H1 (cell line): ENCODE data around the gene FA2H. TPM values are rescaled to one million over a fixed set of nuclear protein-coding genes. Genes with fewer than 3 reads are reported as not detected.

Experiments
- CTCF ChIA-PET: fragments of 300-600 bp; sonication (Branson Sonifier 250); formaldehyde crosslinking; loops from one replicate; lab custom pipeline; 2021; ENCODE audit not compliant: partially characterized antibody; lab: Charles Lee
- POLR2A ChIA-PET: fragments of 300-600 bp; sonication (Branson Sonifier 250); formaldehyde crosslinking; loops from one replicate; lab custom pipeline; 2021; ENCODE audit warnings: inconsistent platforms; ENCODE audit not compliant: partially characterized antibody; lab: Charles Lee
- DNase-seq, 2 experiments: peaks; one replicate each; pipeline versions ENCODE4 v3.0.0 to v3.0.0-alpha.2; 2010 to 2022; ENCODE audit warnings: low spot score in 2 of 2, low read depth in 1 of 2, mixed read lengths in 1 of 2
- FAIRE-seq: peaks from 2 replicates; lab custom pipeline; 2011; peaks lifted over from hg19 to GRCh38; lab: Jason Lieb, UNC
- H2AFZ ChIP-seq: 2 replicates; pipeline ENCODE4 v1.8.1; 2012; ENCODE audit warnings: low read length, inconsistent platforms
- H2AK5ac ChIP-seq: 2 replicates; pipeline ENCODE4 v1.6.1; 2013; ENCODE audit warnings: low read depth, low read length
- H2BK120ac ChIP-seq: replicated peaks from 2 replicates; pipeline ENCODE3; 2013; ENCODE audit warnings: low read depth, low read length, inconsistent platforms
- H2BK12ac ChIP-seq: 2 replicates; pipeline ENCODE4 v1.6.1; 2013; ENCODE audit warnings: low read depth, low read length
- H2BK15ac ChIP-seq: 2 replicates; pipeline ENCODE4 v1.6.1; 2013; ENCODE audit warnings: low read length
- H2BK20ac ChIP-seq: 2 replicates; pipeline ENCODE4 v1.6.1; 2013; ENCODE audit warnings: low read length
- H2BK5ac ChIP-seq: 2 replicates; pipeline ENCODE4 v1.6.1; 2013; ENCODE audit warnings: low read depth, low read length
- H3K14ac ChIP-seq: 2 replicates; pipeline ENCODE4 v1.6.1; 2013; ENCODE audit warnings: inconsistent platforms; ENCODE audit not compliant: insufficient read length
- H3K18ac ChIP-seq: 2 replicates; pipeline ENCODE4 v1.6.1; 2013; ENCODE audit warnings: low read length; ENCODE audit errors: extremely low read depth
- H3K23ac ChIP-seq: 2 replicates; pipeline ENCODE4 v1.6.1; 2013; ENCODE audit warnings: inconsistent platforms; ENCODE audit not compliant: insufficient read length
- H3K23me2 ChIP-seq: 2 replicates; pipeline ENCODE4 v1.6.1; 2013; ENCODE audit warnings: low read depth, low read length
- H3K27ac ChIP-seq: 2 replicates; pipeline ENCODE4 v1.6.1; 2011; ENCODE audit warnings: low read depth, low read length, inconsistent platforms
- H3K27me3 ChIP-seq, 4 experiments: replicated peaks in 1 of 4; 1 replicate in 1 of 4; 2 replicates in 3 of 4; pipeline versions ENCODE4 v1.6.1 to v1.8.1; 2011 to 2013; ENCODE audit warnings: low read length in 3 of 4, mild to moderate bottlenecking in 3 of 4, inconsistent platforms in 2 of 4, mixed read lengths in 2 of 4, moderate library complexity in 1 of 4; ENCODE audit not compliant: control insufficient read depth in 3 of 4, insufficient read depth in 3 of 4; ENCODE audit errors: extremely low read depth in 1 of 4
- H3K36me3 ChIP-seq, 4 experiments: 2 replicates each; pipeline versions ENCODE4 v1.6.1 to v1.8.1; 2011 to 2013; ENCODE audit warnings: mild to moderate bottlenecking in 4 of 4, low read length in 3 of 4, moderate library complexity in 2 of 4, control low read depth in 1 of 4, inconsistent platforms in 1 of 4; ENCODE audit not compliant: insufficient read depth in 4 of 4, control insufficient read depth in 2 of 4
- H3K4ac ChIP-seq: replicated peaks from 2 replicates; pipeline ENCODE3; 2013; ENCODE audit warnings: low read length, low read depth, mixed read lengths, inconsistent platforms; ENCODE audit not compliant: insufficient read length
- H3K4me1 ChIP-seq, 4 experiments: replicated peaks in 1 of 4; 1 replicate in 1 of 4; 2 replicates in 3 of 4; pipeline versions ENCODE4 v1.6.1 to v1.8.1; 2011 to 2013; ENCODE audit warnings: low read length in 3 of 4, inconsistent platforms in 2 of 4, mixed read lengths in 1 of 4; ENCODE audit not compliant: insufficient read depth in 4 of 4, control insufficient read depth in 3 of 4
- H3K4me2 ChIP-seq, 2 experiments: 2 replicates each; pipeline versions ENCODE4 v1.6.1 to v1.8.1; 2011 to 2013; ENCODE audit warnings: low read depth in 2 of 2, low read length in 2 of 2, control low read depth in 1 of 2, inconsistent platforms in 1 of 2, mild to moderate bottlenecking in 1 of 2; ENCODE audit not compliant: insufficient read depth in 1 of 2
- H3K4me3 ChIP-seq, 4 experiments: fragments of 200-600, 300-600 bp in 1 of 4; sonication (generic), shearing (Covaris generic), sonication (Bioruptor Twin) in 1 of 4; 2 replicates each; pipeline versions ENCODE4 v1.5.1 to v1.8.1; 2011 to 2016; ENCODE audit warnings: low read length in 4 of 4, low read depth in 3 of 4, control low read depth in 2 of 4, inconsistent platforms in 2 of 4, mild to moderate bottlenecking in 2 of 4, mixed read lengths in 1 of 4, moderate library complexity in 1 of 4; ENCODE audit not compliant: insufficient read depth in 2 of 4; ENCODE audit errors: extremely low read depth in 1 of 4
- H3K56ac ChIP-seq: replicated peaks from 2 replicates; pipeline ENCODE3; 2013; ENCODE audit warnings: low read depth, mild to moderate bottlenecking, mixed read lengths, low read length, inconsistent platforms; ENCODE audit not compliant: insufficient read length
- H3K79me1 ChIP-seq: 2 replicates; pipeline ENCODE4 v1.6.1; 2013; ENCODE audit warnings: low read depth, low read length, control low read depth
- H3K79me2 ChIP-seq, 2 experiments: 2 replicates each; pipeline versions ENCODE4 v1.6.1 to v1.8.1; 2012 to 2013; ENCODE audit warnings: low read length in 2 of 2, mild to moderate bottlenecking in 2 of 2, inconsistent platforms in 1 of 2; ENCODE audit not compliant: insufficient read depth in 2 of 2, control insufficient read depth in 1 of 2
- H3K9ac ChIP-seq, 4 experiments: replicated peaks in 1 of 4; 1 replicate in 1 of 4; 2 replicates in 3 of 4; pipeline versions ENCODE4 v1.6.1 to v1.8.1; 2011 to 2013; ENCODE audit warnings: low read depth in 3 of 4, low read length in 3 of 4, control low read depth in 2 of 4, mild to moderate bottlenecking in 2 of 4, moderate library complexity in 2 of 4, inconsistent platforms in 1 of 4; ENCODE audit errors: extremely low read depth in 1 of 4
- H3K9me3 ChIP-seq, 2 experiments: 2 replicates each; pipeline versions ENCODE4 v1.6.1 to v1.8.1; 2012 to 2013; ENCODE audit warnings: mild to moderate bottlenecking in 2 of 2, moderate library complexity in 2 of 2, control low read depth in 1 of 2, inconsistent platforms in 1 of 2, low read depth in 1 of 2, low read length in 1 of 2, mixed read lengths in 1 of 2; ENCODE audit not compliant: insufficient read depth in 2 of 2
- H4K20me1 ChIP-seq, 2 experiments: replicated peaks in 1 of 2; 2 replicates each; pipeline versions ENCODE3 to v1.8.1; 2011 to 2013; ENCODE audit warnings: inconsistent platforms in 2 of 2, low read length in 2 of 2, mild to moderate bottlenecking in 1 of 2; ENCODE audit not compliant: insufficient read depth in 2 of 2, control insufficient read depth in 1 of 2
- H4K5ac ChIP-seq: 2 replicates; pipeline ENCODE4 v1.6.1; 2013; ENCODE audit warnings: low read length, low read depth, mixed read lengths, inconsistent platforms; ENCODE audit not compliant: insufficient read length
- H4K8ac ChIP-seq: 2 replicates; pipeline ENCODE4 v1.8.0; 2013; ENCODE audit warnings: mild to moderate bottlenecking, moderate library complexity, low read length, inconsistent platforms; ENCODE audit not compliant: insufficient read depth; ENCODE audit errors: extremely low read depth
- H4K91ac ChIP-seq: replicated peaks from 2 replicates; pipeline ENCODE3; 2013; ENCODE audit warnings: low read length, mixed read lengths, inconsistent platforms; ENCODE audit not compliant: insufficient read length
- WGBS, 2 experiments: shearing (Covaris generic) in 1 of 2; methylation state at CpG; one replicate each; pipeline versions ENCODE4 v1.1.6 to v1.1.7; 2013 to 2015; ENCODE audit warnings: low lambda C conversion rate in 2 of 2, mixed read lengths in 2 of 2, inconsistent platforms in 1 of 2, low coverage in 1 of 2, missing lambda C conversion rate in 1 of 2; ENCODE audit not compliant: insufficient replicate concordance in 2 of 2, insufficient coverage in 1 of 2, insufficient read length in 1 of 2; ENCODE audit errors: extremely low coverage in 1 of 2, missing lambda C conversion rate in 1 of 2; 5-methylcytosine and 5-hydroxymethylcytosine counted together
- polyA plus RNA-seq, 7 experiments: library from polyadenylated mRNA; depleted of rRNA in 3 of 7; stranded (reverse) in 5 of 7; unstranded in 2 of 7; fragments of >200 nt in 5 of 7; fragments of 200-250 nt in 2 of 7; gene quantifications; 1 replicate in 5 of 7; 2 replicates in 1 of 7; 4 replicates in 1 of 7; pipeline versions ENCODE4 v1.2.1 to v1.2.3, GENCODE V29; 2011 to 2013; ENCODE audit warnings: missing spikeins in 2 of 7, mixed read lengths in 2 of 7
- total RNA-seq: library from RNA; stranded (reverse); fragmentation: NEBNext Ultra II Directional; extraction: Animal tissue kit (Norgen Biotek cat#: 25700); gene quantifications from 2 replicates; pipeline ENCODE4 v1.2.1, GENCODE V29; 2021

Gene FA2H
- total and polyA plus RNA-seq, 2 of the 8 experiments (the other 6 are each of a cell fraction or from before 2014, with no cell fraction given): 2.1 to 2.5 TPM

DNA sequence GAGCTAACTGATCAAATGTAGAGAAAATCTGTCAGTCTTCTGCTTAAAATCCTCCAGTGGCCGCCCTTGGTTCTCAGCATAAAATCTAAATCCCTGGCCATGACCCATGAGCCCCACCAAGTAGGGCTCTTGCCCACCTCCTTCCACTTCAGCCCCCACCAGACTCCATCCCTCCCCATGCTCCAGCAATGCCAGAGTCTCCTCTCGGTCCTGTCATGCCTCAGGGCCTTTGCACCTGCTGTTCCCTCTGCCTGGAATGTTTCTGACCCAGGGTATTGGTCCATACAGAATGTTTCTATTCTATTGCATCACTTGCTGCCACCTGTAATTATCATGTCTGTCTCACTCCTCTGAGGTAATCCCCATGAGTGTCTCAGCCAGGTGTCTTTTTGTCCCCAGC is 22.4 kb downstream of the FA2H start:
- Histone ChIP-seq H3K4me1 (peaks cover 2 to 14% (median 8%) of the 10 kb centered on the region in 4 experiments; a peak in 6 of 7 replicates), H3K18ac (no peak overlapping the region), H4K20me1 (no peaks in the 10 kb centered on the region), H4K91ac (no peak overlapping the region), H3K27me3 (no peaks in the 10 kb centered on the region), H3K4ac (no peak overlapping the region), H2BK5ac (no peak overlapping the region), H2BK120ac (no peak overlapping the region), H3K4me3 (no peak overlapping the region), H4K8ac (no peak overlapping the region), H3K79me2 (no peaks in the 10 kb centered on the region), H3K27ac (no peak overlapping the region), H3K36me3 (no peaks in the 10 kb centered on the region), H4K5ac (no peak overlapping the region), H2AFZ (no peak overlapping the region), H3K4me2 (no peak overlapping the region), H2BK15ac (no peak overlapping the region), H3K23ac (no peak overlapping the region), H3K9me3 (no peaks in the 10 kb centered on the region), H3K9ac (no peak overlapping the region), H3K56ac (no peak overlapping the region), H3K23me2 (no peaks in the 10 kb centered on the region), H3K79me1 (no peaks in the 10 kb centered on the region), H2BK12ac (no peak overlapping the region), H2AK5ac (no peak overlapping the region), H2BK20ac (no peak overlapping the region), H3K14ac (no peak overlapping the region)
- ChIA-PET POLR2A (interaction anchor here (1.3 kb wide), 1 partner anchor 51 kb away, joined by 3 read pairs; no protein-coding TSS in a partner anchor), CTCF (interaction anchor here (0.9 to 32.9 kb wide), 8 partner anchors 11 to 64 kb away, joined by 3 to 576 read pairs (median 4); partner anchors contain the start of gene FA2H)
- FAIRE-seq (no peak), DNase-seq (no peak)
- 78% methylated on average over 2 of the region's 2 CpGs; no CpG with 5 or more reads in 1 of the 2 experiments for WGBS, 2 experiments
